Activated CD8-positive, alpha-beta memory T cell treated with anti-CD3 and anti-CD28 coated beads, Interleukin-2, amount 50 U/mL, for 24 hours (primary cell): ENCODE data around the gene ARAP2.

Source experiments
- DNase-seq: peaks from one replicate; pipeline ENCODE4 v3.0.0-alpha.2; 2020; ENCODE audit errors: extremely low read depth

Gene ARAP2

GRCh38 chr4:36244257-36245082, at the start of gene ARAP2:
TSS of gene ARAP2 (minus strand) at chr4:36244514. CDS start at chr4:36229486, 15,028 bp downstream.
- no peak for DNase-seq

- no peak for DNase-seq
Measured at GRCh38 chr4:36292556-36293188, 48.4 kb upstream of the ARAP2 start.

GRCh38 chr4:36290641-36291040, 46.3 kb upstream of the ARAP2 start:
- DNase-seq: no peak

GRCh38 chr4:36288731-36289426, 44.6 kb upstream of the ARAP2 start:
- DNase-seq: no peak

- DNase-seq: no peak
Measured at GRCh38 chr4:36286481-36286871, 42.2 kb upstream of the ARAP2 start.

GRCh38 chr4:36285784-36286480, 41.6 kb upstream of the ARAP2 start:
- peak; percentile 36 for DNase-seq

- DNase-seq: no peak
Measured at GRCh38 chr4:36283912-36284465, 39.7 kb upstream of the ARAP2 start.

GRCh38 chr4:36282503-36283030, 38.3 kb upstream of the ARAP2 start:
- no peak for DNase-seq

- no peak for DNase-seq
Measured at GRCh38 chr4:36281384-36282106, 37.2 kb upstream of the ARAP2 start, which contains the start of gene DTHD1. TSS of gene DTHD1 (plus strand) at chr4:36281616. CDS start at chr4:36281759, 143 bp downstream.

- no peak for DNase-seq
Measured at GRCh38 chr4:36280555-36280954, 36.2 kb upstream of the ARAP2 start.

GRCh38 chr4:36278789-36279188, 34.5 kb upstream of the ARAP2 start:
- no peak for DNase-seq

- no peak for DNase-seq
Measured at GRCh38 chr4:36277533-36277932, 33.2 kb upstream of the ARAP2 start.

- DNase-seq: no peak
Measured at GRCh38 chr4:36274158-36274557, 29.8 kb upstream of the ARAP2 start.

- no peak for DNase-seq
Measured at GRCh38 chr4:36273276-36273675, 29.0 kb upstream of the ARAP2 start.

- DNase-seq: no peak
Measured at GRCh38 chr4:36269533-36270173, 25.3 kb upstream of the ARAP2 start.

- DNase-seq: no peak
Measured at GRCh38 chr4:36269101-36269500, 24.8 kb upstream of the ARAP2 start.

GRCh38 chr4:36267486-36268268, 23.4 kb upstream of the ARAP2 start:
- DNase-seq: no peak

GRCh38 chr4:36264207-36264826, 20.0 kb upstream of the ARAP2 start:
- no peak for DNase-seq

GRCh38 chr4:36260731-36261130, 16.4 kb upstream of the ARAP2 start:
- DNase-seq: no peak
